GM12874 (cell line): ENCODE data around the gene PCDHGB2.

ENCODE experiments used
- CTCF ChIP-seq: IDR thresholded peaks from 2 replicates; pipeline ENCODE4 v1.5.1; 2011; ENCODE audit warnings: low read depth, mild to moderate bottlenecking, control low read depth, low read length, moderate library complexity; ENCODE audit not compliant: insufficient read depth

The PCDHGB2 gene

GRCh38 chr5:141359790-141360426, at the start of gene PCDHGB2:
Gene PCDHGB2 (plus strand): TSS chr5:141359994. CDS start chr5:141360136, 142 bp downstream.
- TF ChIP-seq CTCF: peak; percentile 35; the same call in 1 of the 2 replicates

- no peak for TF ChIP-seq CTCF
Observed at GRCh38 chr5:141313711-141314110, 46.1 kb upstream of the PCDHGB2 start.

- no peak for TF ChIP-seq CTCF
Observed at GRCh38 chr5:141319202-141319601, 40.6 kb upstream of the PCDHGB2 start.

GRCh38 chr5:141319699-141320098, 40.1 kb upstream of the PCDHGB2 start:
- no peak for TF ChIP-seq CTCF

GRCh38 chr5:141320225-141321169, 39.3 kb upstream of the PCDHGB2 start, which contains the start of gene TAF7:
Gene TAF7 (minus strand): TSS chr5:141320784. CDS start chr5:141320044, 740 bp downstream.
- peak; percentile 80 for TF ChIP-seq CTCF

- TF ChIP-seq CTCF: no peak
Observed at GRCh38 chr5:141322261-141322660, 37.5 kb upstream of the PCDHGB2 start.

- TF ChIP-seq CTCF: peak; percentile 63; the same call in 1 of the 2 replicates
Observed at GRCh38 chr5:141326088-141326854, 33.5 kb upstream of the PCDHGB2 start.
